Effector memory CD8-positive, alpha-beta T cell (primary cell): ENCODE results near the gene PDLIM5.

Experiments used
- ATAC-seq: fragments of 150-1000 bp; cut with Tn5 transposase; replicated peaks from 2 replicates; pipeline ENCODE4 v1.10.0; 2021; ENCODE audit warnings: mild to moderate bottlenecking, moderate library complexity
- DNase-seq, 3 experiments: peaks; one replicate each; pipeline ENCODE4 v3.0.0; 2021
- H3K27ac Mint-ChIP-seq, 2 donors: one replicate each; pipeline ENCODE4 v1.8.0; 2022; ENCODE audit warnings: mild to moderate bottlenecking in 2 of 2, mixed read lengths in 2 of 2, moderate library complexity in 2 of 2
- H3K27me3 Mint-ChIP-seq, 2 donors: one replicate each; pipeline ENCODE4 v1.8.0; 2022; ENCODE audit warnings: mixed read lengths in 2 of 2
- H3K36me3 Mint-ChIP-seq: one replicate; pipeline ENCODE4 v1.8.0; 2022; ENCODE audit warnings: mild to moderate bottlenecking, moderate library complexity, mixed read lengths; ENCODE audit not compliant: insufficient read depth
- H3K4me1 Mint-ChIP-seq, 2 donors: one replicate each; pipeline ENCODE4 v1.8.0; 2022; ENCODE audit warnings: low read depth in 2 of 2, mixed read lengths in 2 of 2
- H3K4me3 Mint-ChIP-seq, 2 donors: one replicate each; pipeline ENCODE4 v1.8.0; 2022; ENCODE audit warnings: mild to moderate bottlenecking in 2 of 2, mixed read lengths in 2 of 2, moderate library complexity in 2 of 2
- H3K9me3 Mint-ChIP-seq, 2 donors: one replicate each; pipeline ENCODE4 v1.8.0; 2022; ENCODE audit warnings: mixed read lengths in 2 of 2

The PDLIM5 gene

GRCh38 chr4:94436512-94436911 is 15.2 kb upstream of the PDLIM5 start:
- no peaks in the 10 kb centered on the region for H3K9me3 Mint-ChIP-seq
- no peak overlapping the region for H3K27ac Mint-ChIP-seq
- peaks cover 5 to 9% of the 10 kb centered on the region in 2 donors for H3K27me3 Mint-ChIP-seq
- no peak overlapping the region for H3K4me3 Mint-ChIP-seq
- no peaks in the 10 kb centered on the region for H3K4me1 Mint-ChIP-seq
- DNase-seq (no peak), ATAC-seq (no peak)
- no peaks in the 10 kb centered on the region for H3K36me3 Mint-ChIP-seq

GRCh38 chr4:94439606-94440005 is 12.1 kb upstream of the PDLIM5 start:
- H3K36me3 Mint-ChIP-seq = no peaks in the 10 kb centered on the region

GRCh38 chr4:94441838-94442237 is 9.9 kb upstream of the PDLIM5 start:
- H3K27ac Mint-ChIP-seq = no peak overlapping the region
- ATAC-seq = no peak
- no peaks in the 10 kb centered on the region for H3K36me3 Mint-ChIP-seq
- H3K4me3 Mint-ChIP-seq = no peak overlapping the region
- no peaks in the 10 kb centered on the region for H3K9me3 Mint-ChIP-seq
- peaks cover under 1 to 2% of the 10 kb centered on the region in 2 donors for H3K27me3 Mint-ChIP-seq
- no peak for DNase-seq
- H3K4me1 Mint-ChIP-seq = no peaks in the 10 kb centered on the region

More at GRCh38 chr4:94439606-94440005, 12.1 kb upstream of the PDLIM5 start:
- ATAC-seq = no peak
- H3K9me3 Mint-ChIP-seq = no peaks in the 10 kb centered on the region
- H3K27ac Mint-ChIP-seq = no peak overlapping the region
- no peak overlapping the region for H3K4me3 Mint-ChIP-seq
- DNase-seq = no peak
- H3K4me1 Mint-ChIP-seq = no peaks in the 10 kb centered on the region
- H3K27me3 Mint-ChIP-seq = peaks cover 5 to 9% of the 10 kb centered on the region in 2 donors

GRCh38 chr4:94442251-94442650 is 9.5 kb upstream of the PDLIM5 start:
- Mint-ChIP-seq H3K4me1 (no peaks in the 10 kb centered on the region), H3K4me3 (no peak overlapping the region), H3K36me3 (no peaks in the 10 kb centered on the region), H3K27me3 (peaks cover 0 to 5% of the 10 kb centered on the region in 2 donors), H3K27ac (no peak overlapping the region), H3K9me3 (no peaks in the 10 kb centered on the region)
- no peak for DNase-seq
- no peak for ATAC-seq

- Mint-ChIP-seq H3K27ac (no peak overlapping the region), H3K27me3 (peaks cover 16 to 24% of the 10 kb centered on the region in 2 donors), H3K9me3 (no peaks in the 10 kb centered on the region), H3K36me3 (no peaks in the 10 kb centered on the region), H3K4me3 (no peak overlapping the region), H3K4me1 (no peaks in the 10 kb centered on the region)
- no peak for ATAC-seq
- DNase-seq = no peak
Measured at GRCh38 chr4:94446386-94446785, 5.4 kb upstream of the PDLIM5 start.

- no peak overlapping the region for H3K4me3 Mint-ChIP-seq
- H3K9me3 Mint-ChIP-seq = no peaks in the 10 kb centered on the region
- H3K4me1 Mint-ChIP-seq = peaks cover 5 to 6% of the 10 kb centered on the region in 2 donors
- ATAC-seq (no peak), DNase-seq (no peak)
- no peak overlapping the region for H3K27ac Mint-ChIP-seq
- H3K36me3 Mint-ChIP-seq = peaks cover 3% of the 10 kb centered on the region
- peaks cover 16 to 24% of the 10 kb centered on the region in 2 donors for H3K27me3 Mint-ChIP-seq
Measured at GRCh38 chr4:94447754-94448411, 3.9 kb upstream of the PDLIM5 start.

GRCh38 chr4:94448815-94449375 is 2.8 kb upstream of the PDLIM5 start:
- Mint-ChIP-seq H3K36me3 (peaks cover 3% of the 10 kb centered on the region), H3K4me1 (peaks cover 8 to 17% of the 10 kb centered on the region in 2 donors), H3K27me3 (peaks cover 16 to 24% of the 10 kb centered on the region in 2 donors), H3K9me3 (no peaks in the 10 kb centered on the region), H3K4me3 (no peak overlapping the region), H3K27ac (no peak overlapping the region)
- ATAC-seq (no peak), DNase-seq (no peak)

GRCh38 chr4:94451051-94451694 is 569 bp upstream of the PDLIM5 start:
- Mint-ChIP-seq H3K27me3 (peaks cover 16 to 24% of the 10 kb centered on the region in 2 donors), H3K4me1 (peaks cover 10 to 17% of the 10 kb centered on the region in 2 donors), H3K27ac (peak overlapping the region; percentile 85 to 90), H3K36me3 (peaks cover 3% of the 10 kb centered on the region), H3K4me3 (peak overlapping the region; percentile 86 to 87), H3K9me3 (no peaks in the 10 kb centered on the region)
- ATAC-seq (no peak), DNase-seq (no peak)

- Mint-ChIP-seq H3K4me3 (peak overlapping the region; percentile 86 to 87), H3K4me1 (peaks cover 12 to 19% of the 10 kb centered on the region in 2 donors), H3K27ac (peak overlapping the region in 1 of 2 donors; percentile 57), H3K36me3 (peaks cover 3% of the 10 kb centered on the region), H3K9me3 (no peaks in the 10 kb centered on the region), H3K27me3 (peaks cover 14 to 16% of the 10 kb centered on the region in 2 donors)
- no peak for DNase-seq
- ATAC-seq = no peak
Measured at GRCh38 chr4:94452476-94453371, 982 bp downstream of the PDLIM5 start.

GRCh38 chr4:94453391-94453963 is 1.7 kb downstream of the PDLIM5 start:
- no peak for DNase-seq
- Mint-ChIP-seq H3K4me1 (peaks cover 13 to 21% of the 10 kb centered on the region in 2 donors), H3K9me3 (no peaks in the 10 kb centered on the region), H3K27me3 (peaks cover 7 to 10% of the 10 kb centered on the region in 2 donors), H3K36me3 (peaks cover 3% of the 10 kb centered on the region), H3K27ac (peak overlapping the region in 1 of 2 donors; percentile 57), H3K4me3 (peak overlapping the region in 1 of 2 donors; percentile 87)
- ATAC-seq = no peak

GRCh38 chr4:94454405-94454804 is 2.7 kb downstream of the PDLIM5 start:
- DNase-seq (no peak), ATAC-seq (no peak)
- Mint-ChIP-seq H3K9me3 (no peaks in the 10 kb centered on the region), H3K4me3 (no peak overlapping the region), H3K27me3 (peaks cover 0 to under 1% of the 10 kb centered on the region in 2 donors), H3K36me3 (peaks cover 3% of the 10 kb centered on the region), H3K27ac (no peak overlapping the region), H3K4me1 (peaks cover 13 to 25% of the 10 kb centered on the region in 2 donors)

GRCh38 chr4:94455081-94455480 is 3.3 kb downstream of the PDLIM5 start:
- Mint-ChIP-seq H3K9me3 (no peaks in the 10 kb centered on the region), H3K4me3 (no peak overlapping the region), H3K27ac (no peak overlapping the region), H3K4me1 (peaks cover 13 to 29% of the 10 kb centered on the region in 2 donors), H3K27me3 (no peaks in the 10 kb centered on the region), H3K36me3 (peaks cover 3% of the 10 kb centered on the region)
- DNase-seq = no peak
- no peak for ATAC-seq

- no peak overlapping the region for H3K27ac Mint-ChIP-seq
- ATAC-seq (no peak), DNase-seq (no peak)
- H3K36me3 Mint-ChIP-seq = no peaks in the 10 kb centered on the region
- peaks cover 14 to 28% of the 10 kb centered on the region in 2 donors for H3K4me1 Mint-ChIP-seq
- no peaks in the 10 kb centered on the region for H3K27me3 Mint-ChIP-seq
- no peak overlapping the region for H3K4me3 Mint-ChIP-seq
- H3K9me3 Mint-ChIP-seq = no peaks in the 10 kb centered on the region
Measured at GRCh38 chr4:94457692-94458106, 6.0 kb downstream of the PDLIM5 start.
